NCI-H146 treated with DMSO at 0.1 percent for 48 hours (cell line): ENCODE data around the gene PRRT2.
A peak's percentile ranks its signal among the peaks of the same experiment; 100 is the strongest.
"Not testable (repeated sequence)": the region's sequence is repeated elsewhere in the genome, so short reads cannot be mapped to it uniquely, and the experiment has no call there.

Source experiments
- DNase-seq: peaks from one replicate; lab custom pipeline; 2025; ENCODE audit not compliant: unreplicated experiment; lab: John Stamatoyannopoulos, UW

PRRT2 gene

DNA sequence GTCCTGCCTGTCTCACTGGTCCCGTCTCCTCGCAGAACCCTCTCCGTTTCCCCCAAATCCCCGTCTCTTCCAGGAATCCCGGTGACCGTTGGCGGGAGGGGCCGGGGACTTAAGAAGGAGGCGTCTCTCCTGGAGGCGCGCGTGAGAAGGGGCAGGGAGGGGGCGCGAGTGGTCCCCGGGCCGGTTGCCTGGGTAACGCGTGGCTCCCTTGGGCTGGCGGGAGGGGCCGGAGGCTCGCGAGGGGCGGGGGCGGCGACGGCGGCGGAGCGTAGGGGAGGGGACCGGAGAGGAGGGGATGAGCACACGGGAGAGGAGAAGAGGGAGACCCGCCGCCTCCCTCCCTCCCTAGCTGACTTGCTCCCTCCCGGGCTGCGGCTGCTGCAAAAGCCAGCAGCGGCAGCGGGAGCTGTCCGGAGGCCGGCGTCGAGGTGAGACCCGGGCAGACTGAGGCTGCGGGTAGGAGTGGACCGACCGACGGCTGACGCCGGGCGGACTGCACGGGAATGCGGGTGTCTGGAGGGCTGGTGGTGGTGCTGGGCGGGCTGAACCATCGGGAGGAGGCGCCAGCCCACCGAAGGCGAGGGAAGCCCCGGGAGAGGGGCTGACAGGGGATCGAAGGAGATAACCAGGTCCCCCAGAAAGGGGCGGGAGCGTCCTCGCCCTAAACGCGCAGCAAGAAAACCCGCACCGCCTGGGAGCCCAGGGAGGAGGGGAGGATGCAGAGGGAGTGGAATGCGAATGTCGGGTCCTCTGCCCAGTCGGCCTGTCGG, at the start of gene PRRT2:
Gene PRRT2 (plus strand): TSS at position 298 of the 770 bp plus-strand sequence. CDS start 862 bp downstream, outside the sequence.
- peak; percentile 72 for DNase-seq

- no peak for DNase-seq
These were observed 48.7 kb upstream of the PRRT2 start for GRCh38 chr16:29763326-29763725.

DNA sequence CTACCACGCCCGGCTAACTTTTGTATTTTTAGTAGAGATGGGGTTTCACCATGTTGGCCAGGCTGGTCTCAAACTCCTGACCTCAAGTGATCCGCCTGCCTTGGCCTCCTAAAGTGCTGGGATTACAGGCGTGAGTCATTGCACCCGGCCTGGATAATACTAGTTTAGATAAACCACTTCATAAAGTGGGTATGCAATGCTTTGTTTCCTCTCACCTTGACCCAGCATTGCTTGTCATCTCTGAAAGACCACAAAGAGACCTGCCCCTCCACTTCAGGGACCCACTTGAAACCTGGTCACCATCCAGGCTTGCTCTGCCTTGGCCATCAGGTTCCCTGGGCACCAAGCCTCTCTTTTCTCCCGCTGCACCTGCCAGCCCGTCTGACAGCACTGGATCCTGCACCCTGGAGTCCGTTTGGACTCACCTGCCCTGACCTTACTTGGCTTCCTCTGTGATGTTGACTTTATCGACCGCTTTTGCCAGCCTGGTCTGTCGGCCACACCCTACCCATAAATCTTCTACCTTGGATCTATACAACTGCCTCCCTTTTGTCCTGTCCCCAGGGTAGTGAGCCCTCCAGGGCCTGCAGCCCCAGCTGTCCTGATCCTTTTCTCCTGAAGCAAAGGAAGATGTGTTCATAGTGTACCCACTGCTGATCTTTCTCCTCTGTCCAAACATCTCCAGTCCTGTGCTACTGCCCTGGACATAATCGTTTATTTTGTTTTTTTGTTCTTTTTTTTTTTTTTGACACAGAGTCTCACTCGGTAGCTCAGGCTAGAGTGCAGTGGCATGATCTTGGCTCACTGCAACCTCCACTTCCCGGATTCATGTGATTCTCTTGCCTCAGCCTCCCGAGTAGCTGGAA, 46.6 kb upstream of the PRRT2 start:
- peak; percentile 99 for DNase-seq

GRCh38 chr16:29766571-29766970, 45.4 kb upstream of the PRRT2 start:
- no peak for DNase-seq

DNA sequence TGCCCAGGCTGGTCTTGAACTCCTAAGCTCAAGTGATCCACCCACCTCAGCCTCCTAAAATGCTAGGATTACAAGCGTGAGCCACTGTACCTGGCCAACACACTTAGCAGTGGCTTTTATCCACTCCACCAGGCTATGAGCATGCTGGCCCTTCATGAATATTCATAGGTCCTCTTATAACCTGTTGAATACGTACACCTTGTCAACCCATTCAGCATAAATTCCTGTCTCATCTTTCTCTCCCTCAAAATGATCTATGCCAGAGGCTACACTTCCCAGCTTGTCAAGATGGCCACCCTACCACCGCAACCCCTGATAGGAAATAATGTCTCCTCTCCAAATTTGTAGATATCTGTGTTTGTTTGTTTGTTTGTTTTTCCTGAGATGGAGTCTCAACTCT, 44.9 kb upstream of the PRRT2 start:
- DNase-seq, result no peak

- no peak for DNase-seq
These were observed 42.5 kb upstream of the PRRT2 start for GRCh38 chr16:29769507-29769906.

DNA sequence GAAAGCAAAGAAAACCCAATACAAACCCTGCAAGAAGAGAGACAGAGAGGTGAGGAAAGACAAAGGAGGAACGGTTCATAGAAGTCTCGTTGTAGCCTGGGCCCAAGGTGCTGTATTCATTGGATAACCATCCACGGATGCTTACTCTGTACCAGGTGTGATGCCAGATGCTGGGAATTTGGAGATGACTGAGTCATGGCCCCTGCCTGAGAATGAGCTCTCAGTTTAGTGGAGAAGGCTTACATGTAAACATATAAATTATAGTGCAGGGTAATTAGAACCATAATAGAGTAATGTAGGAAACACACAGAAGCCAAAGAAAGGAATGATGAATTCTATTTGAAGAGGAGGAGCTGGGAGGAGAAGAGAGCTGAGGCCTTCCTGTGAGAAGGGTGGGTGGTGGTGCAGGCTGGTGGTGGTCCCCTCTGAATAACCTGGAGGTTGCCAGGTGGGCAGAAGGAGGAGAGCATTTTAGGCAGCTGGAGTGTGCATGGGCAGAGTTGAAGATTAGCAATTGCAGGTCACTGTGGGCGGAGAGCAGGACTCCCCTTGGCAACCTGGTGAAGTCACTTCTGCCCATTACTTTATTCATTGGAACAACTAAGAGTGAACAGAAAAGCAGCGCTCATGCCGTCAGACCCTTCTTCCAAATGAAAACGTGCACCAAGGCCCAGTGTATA, 41.6 kb upstream of the PRRT2 start:
- DNase-seq, result peak; percentile 64

- not testable (repeated sequence) for DNase-seq
These were observed 39.7 kb upstream of the PRRT2 start for GRCh38 chr16:29772330-29772729.

DNA sequence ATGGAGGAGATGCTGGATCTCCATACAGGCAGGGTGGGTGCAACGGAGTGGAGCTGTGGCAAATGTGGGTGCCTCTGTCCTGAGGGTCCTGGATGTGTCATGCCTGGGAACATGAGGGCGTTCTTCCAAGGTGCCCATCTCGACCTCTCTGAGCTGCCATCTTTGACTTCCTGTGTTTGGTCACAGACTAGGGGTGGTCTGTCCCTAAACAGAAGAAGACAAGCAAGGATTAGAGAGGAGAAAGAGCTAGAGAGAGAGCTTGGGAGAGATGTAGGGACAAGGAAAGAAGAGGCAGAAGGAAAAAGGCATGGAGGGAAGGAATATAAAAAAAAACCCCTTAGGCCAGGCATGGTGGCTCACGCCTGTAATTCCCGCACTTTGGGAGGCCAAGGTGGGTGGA, 37.3 kb upstream of the PRRT2 start:
- no peak for DNase-seq

DNA sequence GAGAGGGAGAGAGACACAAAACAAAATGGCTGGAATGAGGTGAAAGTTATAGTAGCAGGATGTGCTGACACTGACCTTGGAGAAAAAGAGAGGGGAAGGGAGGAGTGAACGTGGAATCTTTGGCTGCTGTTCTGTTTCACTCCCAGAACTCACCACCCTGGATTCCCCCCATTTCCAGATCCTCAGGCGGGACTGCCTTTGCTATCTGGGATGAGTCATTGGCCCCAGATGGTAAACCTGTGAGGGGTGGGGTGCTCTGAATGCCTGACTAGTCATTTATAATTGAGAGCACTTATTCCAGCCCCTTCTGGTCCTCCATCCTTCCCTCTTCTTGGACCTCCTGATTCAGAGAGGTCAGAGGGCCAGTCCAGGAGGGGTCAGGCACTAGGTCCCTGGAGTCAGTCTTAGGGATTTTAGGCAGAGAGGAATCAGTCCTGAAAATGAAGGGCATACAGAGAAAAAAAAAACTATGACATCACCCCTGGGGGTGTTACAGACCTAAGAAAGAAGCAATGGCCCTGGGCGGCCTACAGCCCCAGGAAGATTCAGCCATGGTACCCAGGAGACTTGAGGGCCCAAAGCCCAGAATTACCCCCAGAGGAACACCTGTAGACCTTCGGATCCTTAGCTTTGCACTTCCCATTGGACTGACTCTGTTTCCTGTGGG, 36.1 kb upstream of the PRRT2 start:
- DNase-seq, result no peak

DNA sequence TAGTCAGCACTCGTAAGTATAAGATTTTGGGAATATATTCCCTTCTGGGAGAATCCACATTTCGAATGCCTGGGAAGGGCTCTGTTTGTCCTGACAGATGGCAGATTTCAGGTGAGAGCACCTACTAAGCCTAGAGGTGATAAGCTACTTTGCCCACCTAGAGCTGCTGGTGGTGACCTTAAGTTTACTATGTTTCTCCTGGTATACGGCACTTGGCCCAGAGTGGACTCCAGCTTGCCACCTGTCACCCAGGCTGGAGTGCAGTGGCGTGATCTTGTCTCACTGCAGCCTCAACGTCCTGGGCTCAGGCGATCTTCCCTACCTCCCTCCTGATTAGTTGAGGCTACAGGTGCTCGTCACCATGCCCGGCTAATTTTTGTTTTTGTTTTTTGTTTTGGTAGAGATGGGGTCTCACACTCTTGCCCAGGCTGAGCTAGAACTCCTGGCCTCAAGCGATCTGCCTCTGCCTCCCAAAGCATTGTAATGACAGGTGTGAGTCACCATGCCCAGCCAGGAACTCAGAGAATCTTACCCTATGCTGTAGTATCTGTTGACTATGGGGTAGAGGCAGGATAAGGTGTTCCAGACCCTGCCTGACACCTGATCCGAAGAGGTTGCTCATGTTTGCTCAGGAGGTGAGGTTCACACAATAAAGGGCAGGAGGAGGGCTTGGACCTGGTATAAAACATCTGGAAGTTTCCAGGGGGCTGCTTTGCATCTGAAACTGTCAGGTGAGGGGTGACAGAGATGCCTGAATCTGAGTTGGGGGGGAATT, 34.2 kb upstream of the PRRT2 start, which contains the start of gene ZG16:
Gene ZG16 (plus strand): TSS at position 681 of the 775 bp plus-strand sequence. CDS start 1,011 bp downstream, outside the sequence.
- DNase-seq, result no peak

DNA sequence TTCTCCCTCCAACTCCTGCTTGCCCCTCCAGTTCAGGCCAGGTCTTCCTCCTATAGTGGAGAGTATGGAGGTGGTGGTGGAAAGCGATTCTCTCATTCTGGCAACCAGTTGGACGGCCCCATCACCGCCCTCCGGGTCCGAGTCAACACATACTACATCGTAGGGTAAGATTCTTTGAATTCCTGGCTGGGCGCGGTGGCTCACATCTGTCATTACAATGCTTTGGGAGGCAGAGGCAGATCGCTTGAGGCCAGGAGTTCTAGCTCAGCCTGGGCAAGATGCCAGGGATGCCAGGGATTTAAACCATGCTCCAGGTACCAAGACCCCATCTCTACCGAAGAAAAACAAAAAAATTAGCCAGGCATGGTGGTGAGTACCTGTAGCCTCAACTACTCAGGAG, 32.5 kb upstream of the PRRT2 start:
- no peak for DNase-seq

- DNase-seq, result not testable (repeated sequence)
These were observed 28.7 kb upstream of the PRRT2 start for GRCh38 chr16:29783094-29783953.

DNA sequence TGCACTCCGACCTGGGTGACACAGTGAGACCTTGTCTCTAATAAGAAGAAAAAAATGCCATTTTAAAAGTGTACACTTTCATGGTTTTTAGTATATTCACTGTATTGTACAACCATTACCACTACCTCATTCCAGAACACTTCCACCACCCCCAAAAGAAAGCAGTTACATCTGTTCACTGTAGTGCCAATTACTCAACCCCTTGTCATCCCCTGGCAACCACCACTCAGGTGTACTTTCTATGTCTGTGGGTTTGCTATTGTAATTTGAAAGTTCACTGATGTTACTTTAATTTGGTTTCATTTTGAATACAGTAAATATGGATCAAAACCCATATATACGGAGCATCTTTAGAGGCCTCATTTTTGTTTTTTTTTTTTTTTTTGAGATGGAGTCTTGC, 27.8 kb upstream of the PRRT2 start:
- DNase-seq, result no peak

GRCh38 chr16:29784901-29785500, 27.0 kb upstream of the PRRT2 start:
- DNase-seq, result no peak

DNA sequence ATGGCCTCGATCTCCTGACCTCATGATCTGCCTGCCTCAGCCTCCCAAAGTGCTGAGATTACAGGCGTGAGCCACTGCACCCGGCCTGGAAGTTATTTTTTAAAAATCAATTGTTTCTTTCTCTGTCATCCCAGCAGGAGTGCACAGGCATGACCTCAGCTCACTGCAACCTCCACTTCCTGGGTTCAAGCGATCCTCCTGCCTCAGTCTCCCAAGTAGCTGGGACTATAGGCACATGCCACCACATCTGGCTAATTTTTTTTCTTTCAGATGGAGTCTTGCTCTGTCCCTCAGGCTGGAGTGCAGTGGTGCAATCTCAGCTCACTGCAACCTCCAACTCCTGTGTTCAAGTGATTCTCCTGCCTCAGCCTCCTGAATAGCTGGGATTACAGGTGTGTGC, 24.8 kb upstream of the PRRT2 start:
- not testable (repeated sequence) for DNase-seq

DNA sequence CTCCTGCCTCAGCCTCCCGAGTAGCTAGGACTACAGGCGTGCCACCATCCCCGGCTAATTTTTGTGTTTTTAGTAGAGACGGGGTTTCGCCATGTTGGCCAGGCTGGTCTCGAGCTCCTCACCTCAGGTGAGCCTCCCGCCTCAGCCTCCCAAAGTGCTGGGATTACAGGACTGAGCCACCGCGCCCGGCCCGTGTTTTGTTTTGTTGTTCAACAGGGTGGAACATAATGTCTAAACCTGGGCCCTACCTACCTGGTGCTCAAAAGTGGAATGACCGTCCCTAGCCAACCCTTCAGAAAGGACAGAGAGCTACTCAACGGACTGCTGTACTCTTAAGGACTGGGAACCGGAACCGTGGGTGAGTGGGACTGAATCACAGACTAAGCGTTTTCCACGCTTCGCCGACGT, 22.2 kb upstream of the PRRT2 start:
- DNase-seq, result peak; percentile 56

GRCh38 chr16:29790183-29790948, 21.6 kb upstream of the PRRT2 start, which contains the start of gene KIF22:
Gene KIF22, plus strand, starts transcription at chr16:29790751. Its CDS starts 9 bp downstream, at chr16:29790760.
- peak; percentile 98 for DNase-seq
